22Rv1 (cell line): Measurements from ENCODE around the gene EIF2S2.

ENCODE experiments used
- CTCF ChIP-seq: fragments of 450-650 bp; IDR thresholded peaks from 2 replicates; pipeline ENCODE4 v1.5.1; 2017; ENCODE audit warnings: mild to moderate bottlenecking
- ZFX ChIP-seq: fragments of 450-650 bp; IDR thresholded peaks from 2 replicates; pipeline ENCODE4 v1.6.1; 2017; ENCODE audit warnings: antibody characterized with exemption, borderline replicate concordance

GRCh38 chr20:34064286-34064685 lies 47.8 kb downstream of the EIF2S2 start:
- TF ChIP-seq CTCF (no peak), ZFX (no peak)
